ENCODE measurements around the gene F13A1.

- no peak for TF ChIP-seq RFX5 (IDR thresholded peaks at IDR 0.05; ENCODE audit: low read depth, low read length)
- no peak for TF ChIP-seq TGIF2 (CRISPR knock-in tag; IDR thresholded peaks at IDR 0.05)
- no peak for TF ChIP-seq ZNF589 (CRISPR knock-in tag; conservative IDR thresholded peaks at IDR 0.05)
- no peak for TF ChIP-seq EP300 (IDR thresholded peaks at IDR 0.05; ENCODE audit: low read depth in 2 of 2, low read length in 2 of 2)
- TF ChIP-seq EP300 (CRISPR knock-in tag; IDR thresholded peaks at IDR 0.05; ENCODE audit: borderline replicate concordance), result no peak
- no peak for TF ChIP-seq CTCF (CRISPR knock-in tag; IDR thresholded peaks at IDR 0.05)
- no peak for TF ChIP-seq ZMAT3 (CRISPR knock-in tag; conservative IDR thresholded peaks at IDR 0.05)
- TF ChIP-seq ZNF292 (CRISPR knock-in tag; IDR thresholded peaks at IDR 0.05; ENCODE audit: borderline replicate concordance, low read depth), result no peak
- no peak for TF ChIP-seq JARID2 (CRISPR knock-in tag; IDR thresholded peaks at IDR 0.05; ENCODE audit: insufficient replicate concordance)
- no peak for TF ChIP-seq ZNF3 (CRISPR knock-in tag; IDR thresholded peaks at IDR 0.05)
- no peak for TF ChIP-seq GABPA (IDR thresholded peaks at IDR 0.05; ENCODE audit: low read depth, low read length)
- TF ChIP-seq GABPA (CRISPR knock-in tag; IDR thresholded peaks at IDR 0.05; ENCODE audit: low read depth), result no peak
These were observed 125.4 kb downstream of the F13A1 start for GRCh38 chr6:6195080-6195479.

All from HepG2 (cell line).